Right lobe of liver (tissue), 6 donors: Measurements from ENCODE around the gene PITPNC1. TPM values are rescaled to one million over a fixed set of nuclear protein-coding genes. Genes with fewer than 3 reads are reported as not detected.

Experiments
- ATAC-seq, 4 donors: fragments of 200-7000 bp; cut with Tn5 transposase; one replicate each; pipeline ENCODE4 v1.9.1; 2020; ENCODE audit warnings: mild to moderate bottlenecking in 4 of 4, moderate library complexity in 4 of 4
- DNase-seq, 3 donors: peaks; one replicate each; pipeline ENCODE4 v3.0.0-alpha.2; 2020
- H3K27ac ChIP-seq, 3 donors: fragments of 200-600 bp; one replicate each; pipeline ENCODE4 v1.8.0; 2022
- H3K27me3 ChIP-seq, 2 donors: fragments of 200-600 bp; one replicate each; pipeline ENCODE4 v1.8.0; 2022
- H3K36me3 ChIP-seq, 4 donors: fragments of 200-600 bp; sonication (generic) in 1 of 4; one replicate each; pipeline versions ENCODE4 v1.5.1 to v1.8.0; 2017 to 2022; ENCODE audit warnings: control low read depth in 1 of 4
- H3K4me1 ChIP-seq, 4 donors: fragments of 200-600 bp; sonication (generic) in 1 of 4; one replicate each; pipeline versions ENCODE4 v1.5.1 to v1.8.0; 2017 to 2022; ENCODE audit warnings: control low read depth in 1 of 4
- H3K4me3 ChIP-seq, 3 donors: fragments of 200-600 bp; one replicate each; pipeline ENCODE4 v1.8.0; 2022
- H3K9me3 ChIP-seq, 4 donors: fragments of 200-600 bp; sonication (generic) in 1 of 4; one replicate each; pipeline versions ENCODE4 v1.5.1 to v1.8.0; 2017 to 2022; ENCODE audit warnings: control low read depth in 1 of 4
- CTCF ChIP-seq, 4 donors: fragments of 200-600 bp in 3 of 4; fragments of 450-650 bp in 1 of 4; IDR thresholded peaks; one replicate each; pipeline versions ENCODE4 v1.5.1 to v1.8.0; 2016 to 2022; ENCODE audit warnings: antibody characterized with exemption in 4 of 4, mild to moderate bottlenecking in 2 of 4
- POLR2A ChIP-seq: fragments of 450-650 bp; IDR thresholded peaks from one replicate; pipeline ENCODE4 v1.6.1; 2017; ENCODE audit warnings: antibody characterized with exemption, mild to moderate bottlenecking
- WGBS: methylation state at CpG from one replicate; pipeline ENCODE4 v1.1.6; 2018; ENCODE audit warnings: low coverage, low lambda C conversion rate; ENCODE audit not compliant: insufficient coverage; ENCODE audit errors: missing lambda C conversion rate; 5-methylcytosine and 5-hydroxymethylcytosine counted together
- intact Hi-C, 2 donors: fragments of 100-400 bp; cut with DNase I; formaldehyde crosslinking; loops; one replicate each; pipeline versions ENCODE4 v1.11.2 to v1.14.1; 2022
- total RNA-seq, 6 experiments: library from RNA; depleted of rRNA in 2 of 6; stranded (reverse); fragments of >200 nt in 2 of 6; fragmentation: NEBNext Ultra II Directional in 3 of 6; extraction: Animal tissue kit (Norgen Biotek cat#: 25700) in 3 of 6; gene quantifications; one replicate each; pipeline versions ENCODE4 v1.1.0 to v1.2.4, GENCODE V29; 2016 to 2023
- donor health status: DM: no; HTN: yes; CAD: no.
- donor health status: DM: no; HTN: no; CAD: no.
- donor health status: DM: no; HTN: no; CAD: no.
- donor health status: DM: no; HTN: yes; CAD: no.
- donor health status: DM: no; HTN: yes; CAD: no.

PITPNC1 gene
- total RNA-seq, 6 experiments from 2014 or later: 4.7 to 13.0 (median 7.4) TPM

GRCh38 chr17:67466251-67466796 is 89.2 kb downstream of the PITPNC1 start:
- intact Hi-C loops: no loop called here
- ATAC-seq: no peak
- Histone ChIP-seq H3K36me3 (no peaks in the 10 kb centered on the region), H3K27me3 (no peaks in the 10 kb centered on the region), H3K4me3 (no peak overlapping the region), H3K9me3 (no peaks in the 10 kb centered on the region), H3K27ac (no peak overlapping the region), H3K4me1 (peaks cover 0 to 7% (median 0%) of the 10 kb centered on the region in 4 donors)
- 83% methylated on average over 2 of the region's 4 CpGs for WGBS
- no peak for TF ChIP-seq POLR2A
- TF ChIP-seq CTCF (IDR thresholded peaks at IDR 0.05): no peak
- no peak for DNase-seq

GRCh38 chr17:67467500-67468455 is 90.7 kb downstream of the PITPNC1 start:
- DNase-seq (no peak), ATAC-seq (no peak)
- TF ChIP-seq CTCF (IDR thresholded peaks at IDR 0.05) (no peak), POLR2A (no peak)
- Histone ChIP-seq H3K27me3 (no peaks in the 10 kb centered on the region), H3K27ac (no peak overlapping the region), H3K36me3 (no peaks in the 10 kb centered on the region), H3K4me1 (peaks cover 0 to 7% (median 0%) of the 10 kb centered on the region in 4 donors), H3K4me3 (no peak overlapping the region), H3K9me3 (no peaks in the 10 kb centered on the region)
- 82% methylated on average over 7 of the region's 8 CpGs for WGBS
- intact Hi-C loops: no loop called here

- H3K27ac ChIP-seq: peak overlapping the region in 2 of 3 donors; percentile 37 to 38
- ATAC-seq (peak; percentile 31 to 62 (median 54)), DNase-seq (no peak)
- no peaks in the 10 kb centered on the region for H3K9me3 ChIP-seq
- H3K36me3 ChIP-seq: no peaks in the 10 kb centered on the region
- H3K4me1 ChIP-seq: no peaks in the 10 kb centered on the region
- 55% methylated on average over 8 of the region's 13 CpGs for WGBS
- no peak overlapping the region for H3K4me3 ChIP-seq
- TF ChIP-seq POLR2A (no peak), CTCF (IDR thresholded peaks at IDR 0.05) (no peak)
- no peaks in the 10 kb centered on the region for H3K27me3 ChIP-seq
- intact Hi-C loops: no loop called here
Observed at GRCh38 chr17:67469208-67469980, 92.3 kb downstream of the PITPNC1 start.

- no peak overlapping the region for H3K27ac ChIP-seq
- no peak overlapping the region for H3K4me3 ChIP-seq
- 88% methylated on average over 1 of the region's 1 CpG for WGBS
- no peak for DNase-seq
- H3K27me3 ChIP-seq: no peaks in the 10 kb centered on the region
- TF ChIP-seq POLR2A: no peak
- TF ChIP-seq CTCF (IDR thresholded peaks at IDR 0.05): no peak
- no peak for ATAC-seq
- H3K36me3 ChIP-seq: no peaks in the 10 kb centered on the region
- no peaks in the 10 kb centered on the region for H3K4me1 ChIP-seq
- no peaks in the 10 kb centered on the region for H3K9me3 ChIP-seq
- intact Hi-C loops: loop anchor here in 1 of 2 donors (5.0 kb wide), 1 partner anchor 93 kb away; the partner anchor contains the start of gene PITPNC1
Observed at GRCh38 chr17:67470163-67470562, 93.1 kb downstream of the PITPNC1 start.
